NB4 (cell line): Measurements from ENCODE around the gene MMP21.
A peak's percentile ranks its signal among the peaks of the same experiment; 100 is the strongest.

Experiments
- DNase-seq: peaks from one replicate; pipeline ENCODE4 v3.0.0; 2010; ENCODE audit warnings: low read depth
- H3K4me3 ChIP-seq: one replicate; pipeline ENCODE4 v1.5.1; 2011; ENCODE audit warnings: mild to moderate bottlenecking, low read depth, low read length, moderate library complexity
- MYC ChIP-seq: IDR thresholded peaks from 2 replicates; pipeline ENCODE4 v1.6.1; 2011; ENCODE audit warnings: low read depth, low read length
- POLR2A ChIP-seq: IDR thresholded peaks from 2 replicates; pipeline ENCODE4 v1.6.1; 2011; ENCODE audit warnings: mild to moderate bottlenecking; ENCODE audit not compliant: insufficient read length; ENCODE audit errors: extremely low read depth
- TF ChIP-seq, protein P1 (sequence below): IDR thresholded peaks from 2 replicates; pipeline ENCODE4 v1.6.1; 2011; ENCODE audit warnings: low read depth, low read length
- TF ChIP-seq, protein P2 (sequence below): IDR thresholded peaks from one replicate; pipeline ENCODE4 v1.5.1; 2012; ENCODE audit warnings: low read depth, low read length

MMP21 gene

DNA sequence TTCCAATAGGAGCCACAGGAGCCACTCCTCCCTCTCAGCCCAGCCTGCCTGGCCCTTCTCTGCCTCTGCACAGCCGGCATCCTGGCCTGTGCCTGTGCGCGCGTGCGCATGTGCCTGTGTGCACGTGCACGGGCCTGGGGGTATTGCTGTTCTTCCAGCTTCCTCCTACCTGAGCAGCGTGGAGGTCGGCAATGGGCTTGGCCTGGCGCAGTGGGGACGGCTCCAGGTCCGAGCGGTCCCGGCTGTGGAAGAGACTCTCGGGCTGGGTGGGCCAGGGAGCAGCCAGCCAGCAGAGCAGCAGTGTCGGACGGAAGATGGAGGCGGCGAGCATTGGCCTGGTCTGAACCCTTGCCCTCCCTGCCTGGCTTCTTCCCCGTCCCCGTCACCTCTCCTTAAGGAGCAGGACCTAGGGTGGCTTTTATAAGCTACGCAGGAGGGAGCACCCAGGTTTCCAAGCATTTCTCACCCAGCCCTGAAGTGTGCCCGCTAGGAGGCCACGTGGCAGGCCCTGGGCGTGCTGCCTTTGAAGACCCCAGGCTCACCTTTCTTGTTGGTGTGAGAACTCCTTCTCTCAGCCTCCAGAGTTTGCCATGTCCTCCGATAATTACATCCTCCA, at the start of gene MMP21:
Gene MMP21 (minus strand): TSS at position 331 of the 616 bp plus-strand sequence. CDS start 0 bp downstream, at position 331.
- no peak for DNase-seq
- no peak within 1 kb of the TSS for H3K4me3 ChIP-seq
- no peak for TF ChIP-seq MYC
- TF ChIP-seq, protein P1, sequence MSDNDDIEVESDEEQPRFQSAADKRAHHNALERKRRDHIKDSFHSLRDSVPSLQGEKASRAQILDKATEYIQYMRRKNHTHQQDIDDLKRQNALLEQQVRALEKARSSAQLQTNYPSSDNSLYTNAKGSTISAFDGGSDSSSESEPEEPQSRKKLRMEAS, result no peak
- TF ChIP-seq, protein P2, sequence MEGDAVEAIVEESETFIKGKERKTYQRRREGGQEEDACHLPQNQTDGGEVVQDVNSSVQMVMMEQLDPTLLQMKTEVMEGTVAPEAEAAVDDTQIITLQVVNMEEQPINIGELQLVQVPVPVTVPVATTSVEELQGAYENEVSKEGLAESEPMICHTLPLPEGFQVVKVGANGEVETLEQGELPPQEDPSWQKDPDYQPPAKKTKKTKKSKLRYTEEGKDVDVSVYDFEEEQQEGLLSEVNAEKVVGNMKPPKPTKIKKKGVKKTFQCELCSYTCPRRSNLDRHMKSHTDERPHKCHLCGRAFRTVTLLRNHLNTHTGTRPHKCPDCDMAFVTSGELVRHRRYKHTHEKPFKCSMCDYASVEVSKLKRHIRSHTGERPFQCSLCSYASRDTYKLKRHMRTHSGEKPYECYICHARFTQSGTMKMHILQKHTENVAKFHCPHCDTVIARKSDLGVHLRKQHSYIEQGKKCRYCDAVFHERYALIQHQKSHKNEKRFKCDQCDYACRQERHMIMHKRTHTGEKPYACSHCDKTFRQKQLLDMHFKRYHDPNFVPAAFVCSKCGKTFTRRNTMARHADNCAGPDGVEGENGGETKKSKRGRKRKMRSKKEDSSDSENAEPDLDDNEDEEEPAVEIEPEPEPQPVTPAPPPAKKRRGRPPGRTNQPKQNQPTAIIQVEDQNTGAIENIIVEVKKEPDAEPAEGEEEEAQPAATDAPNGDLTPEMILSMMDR, result no peak
- no peak for TF ChIP-seq POLR2A

DNA sequence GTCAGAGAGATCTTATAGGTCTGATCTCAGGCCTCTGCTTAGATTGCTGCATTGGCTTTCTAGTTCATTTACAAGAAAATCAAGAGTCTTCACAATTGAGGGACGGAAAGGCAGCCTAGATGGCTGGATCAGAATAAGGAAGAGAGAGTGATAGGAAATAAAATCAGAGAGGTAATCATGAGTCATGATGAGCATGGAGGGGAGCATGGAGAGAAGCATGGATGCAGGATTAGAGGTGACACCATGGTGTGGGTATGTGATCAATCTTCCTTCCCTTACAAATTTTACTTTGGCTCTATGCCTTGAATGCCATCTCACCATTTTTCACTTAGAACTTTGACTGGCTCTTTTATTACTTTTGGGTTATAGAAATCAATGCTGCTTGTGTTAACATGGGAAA, 49.1 kb upstream of the MMP21 start:
- peak; percentile 19 for DNase-seq
- TF ChIP-seq MYC, result no peak
- TF ChIP-seq, protein P2, result no peak
- TF ChIP-seq, protein P1, result no peak
- TF ChIP-seq POLR2A, result no peak
- peak overlapping the region; percentile 92 for H3K4me3 ChIP-seq

GRCh38 chr10:125823663-125824251, 48.1 kb upstream of the MMP21 start:
- peak; percentile 23 for DNase-seq
- H3K4me3 ChIP-seq, result peak overlapping the region; percentile 92
- TF ChIP-seq POLR2A (no peak), MYC (no peak)
- TF ChIP-seq, protein P1, result no peak
- TF ChIP-seq, protein P2, result no peak

DNA sequence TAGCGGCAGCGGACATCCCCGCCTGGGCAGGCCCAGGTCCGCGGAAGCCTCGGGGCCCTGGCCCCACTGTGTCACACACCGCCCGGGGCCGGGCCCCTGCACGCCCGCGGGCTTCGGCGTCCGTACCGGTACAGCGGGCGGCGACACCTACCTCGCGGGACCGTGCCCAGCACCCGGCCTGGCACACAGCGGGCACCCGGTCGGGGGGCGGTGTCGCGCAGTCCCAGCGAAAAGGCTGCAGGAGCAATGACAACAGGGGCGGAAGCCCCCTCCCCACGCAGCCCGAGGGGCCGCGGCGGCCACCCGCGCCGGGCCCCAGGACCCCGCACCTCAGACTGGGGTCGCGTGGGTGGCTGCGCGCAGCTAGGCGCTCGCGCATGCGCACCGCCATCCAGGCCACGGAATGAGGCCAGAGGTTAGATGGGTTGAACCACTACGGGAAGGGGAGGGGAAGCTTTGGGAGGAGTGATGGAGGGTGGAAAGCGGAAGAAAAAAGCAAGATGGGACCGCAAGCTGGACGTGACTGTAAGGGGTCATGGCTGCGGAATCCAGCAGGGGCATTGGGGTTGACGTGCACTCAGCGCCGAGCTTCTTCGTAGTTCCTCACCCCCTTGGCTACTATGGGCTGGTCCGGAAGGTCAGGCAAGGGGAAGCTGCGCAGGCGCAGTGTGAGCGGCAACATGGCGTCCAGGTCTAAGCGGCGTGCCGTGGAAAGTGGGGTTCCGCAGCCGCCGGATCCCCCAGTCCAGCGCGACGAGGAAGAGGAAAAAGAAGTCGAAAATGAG, 47.4 kb upstream of the MMP21 start, which contains the start of the genes BCCIP and UROS:
Gene BCCIP (plus strand): TSS at position 669 of the 785 bp plus-strand sequence. CDS start 12 bp downstream, at position 681.
Gene UROS (minus strand): TSS at position 381 of the 785 bp plus-strand sequence. CDS start 6,759 bp downstream, outside the sequence.
- TF ChIP-seq POLR2A, result peak; percentile 83
- TF ChIP-seq, protein P1, result no peak; the same call in 1 of the 2 replicates
- peak; percentile 93 for DNase-seq
- peak within 1 kb of the TSS; percentile 92 for H3K4me3 ChIP-seq

- no peak for DNase-seq
- TF ChIP-seq POLR2A, result no peak
- TF ChIP-seq, protein P2, result no peak
- TF ChIP-seq MYC, result no peak
- TF ChIP-seq, protein P1, result no peak
- no peak overlapping the region for H3K4me3 ChIP-seq
These were observed 45.1 kb upstream of the MMP21 start for GRCh38 chr10:125820701-125821100.

- DNase-seq, result no peak
- TF ChIP-seq, protein P1, result no peak
- TF ChIP-seq POLR2A, result no peak
- TF ChIP-seq MYC, result no peak
- TF ChIP-seq, protein P2, result no peak
- no peak overlapping the region for H3K4me3 ChIP-seq
These were observed 41.8 kb upstream of the MMP21 start for GRCh38 chr10:125817337-125817946.
